ENCODE data around the gene MPV17. TPM values are rescaled to one million over a fixed set of nuclear protein-coding genes. Genes with fewer than 3 reads are reported as not detected.
"Not testable (repeated sequence)": the region's sequence is repeated elsewhere in the genome, so short reads cannot be mapped to it uniquely, and the experiment has no call there.

MPV17 gene
- total RNA-seq, 1 donor from 2014 or later: 69.3 TPM

- intact Hi-C loops (cut with DNase I): loop anchor here (5.0 kb wide), 2 partner anchors 52 to 207 kb away; no protein-coding TSS in a partner anchor
Measured at GRCh38 chr2:27304488-27305240, 18.2 kb downstream of the MPV17 start.

GRCh38 chr2:27303093-27304025, 19.5 kb downstream of the MPV17 start:
- intact Hi-C loops (cut with DNase I): loop anchor here (5.0 kb wide), 2 partner anchors 51 to 206 kb away; no protein-coding TSS in a partner anchor
- DNase-seq (ENCODE audit: low spot score): no peak

More at GRCh38 chr2:27304488-27305240, 18.2 kb downstream of the MPV17 start:
- DNase-seq (ENCODE audit: low spot score): peak; percentile 67

- intact Hi-C loops (cut with DNase I): loop anchor here (5.0 kb wide), 2 partner anchors 48 to 203 kb away; no protein-coding TSS in a partner anchor
Measured at GRCh38 chr2:27300606-27301005, 22.3 kb downstream of the MPV17 start.

GRCh38 chr2:27298391-27299080, 24.4 kb downstream of the MPV17 start:
- no peak for DNase-seq (ENCODE audit: low spot score)
- intact Hi-C loops (cut with DNase I): no loop called here

More at GRCh38 chr2:27300606-27301005, 22.3 kb downstream of the MPV17 start:
- not testable (repeated sequence) for DNase-seq (ENCODE audit: low spot score)

- intact Hi-C loops (cut with DNase I): no loop called here
- DNase-seq (ENCODE audit: low spot score): no peak
Measured at GRCh38 chr2:27297195-27297594, 25.7 kb downstream of the MPV17 start.

- no peak for DNase-seq (ENCODE audit: low spot score)
- intact Hi-C loops (cut with DNase I): no loop called here
Measured at GRCh38 chr2:27296481-27296880, 26.4 kb downstream of the MPV17 start.

GRCh38 chr2:27294928-27295327, 28.0 kb downstream of the MPV17 start:
- DNase-seq (ENCODE audit: low spot score): no peak
- intact Hi-C loops (cut with DNase I): no loop called here

- intact Hi-C loops (cut with DNase I): no loop called here
- no peak for DNase-seq (ENCODE audit: low spot score)
Measured at GRCh38 chr2:27291865-27292264, 31.0 kb downstream of the MPV17 start.

GRCh38 chr2:27290549-27290948, 32.3 kb downstream of the MPV17 start:
- intact Hi-C loops (cut with DNase I): no loop called here
- DNase-seq (ENCODE audit: low spot score): no peak

GRCh38 chr2:27288610-27289009, 34.3 kb downstream of the MPV17 start:
- no peak for DNase-seq (ENCODE audit: low spot score)
- intact Hi-C loops (cut with DNase I): no loop called here

GRCh38 chr2:27285481-27285880, 37.4 kb downstream of the MPV17 start:
- intact Hi-C loops (cut with DNase I): no loop called here
- no peak for DNase-seq (ENCODE audit: low spot score)

GRCh38 chr2:27284996-27285395, 37.9 kb downstream of the MPV17 start:
- intact Hi-C loops (cut with DNase I): loop anchor here (5.0 kb wide), 1 partner anchor 188 kb away; no protein-coding TSS in a partner anchor
- DNase-seq (ENCODE audit: low spot score): no peak

- DNase-seq (ENCODE audit: low spot score): no peak
Measured at GRCh38 chr2:27282892-27283291, 40.0 kb downstream of the MPV17 start.

GRCh38 chr2:27281855-27282559, 40.9 kb downstream of the MPV17 start, which contains the start of gene TRIM54:
Gene TRIM54, plus strand, starts transcription at chr2:27282429. Its CDS starts 303 bp downstream, at chr2:27282732.
- intact Hi-C loops (cut with DNase I): loop anchor here (2.0 to 5.0 kb wide), 2 partner anchors 31 to 185 kb away; no protein-coding TSS in a partner anchor

More at GRCh38 chr2:27282892-27283291, 40.0 kb downstream of the MPV17 start:
- intact Hi-C loops (cut with DNase I): loop anchor here (5.0 kb wide), 1 partner anchor 186 kb away; no protein-coding TSS in a partner anchor

GRCh38 chr2:27281442-27281841, 41.5 kb downstream of the MPV17 start:
- DNase-seq (ENCODE audit: low spot score): no peak
- intact Hi-C loops (cut with DNase I): loop anchor here (2.0 to 5.0 kb wide), 2 partner anchors 31 to 184 kb away; no protein-coding TSS in a partner anchor

More at GRCh38 chr2:27281855-27282559, 40.9 kb downstream of the MPV17 start, which contains the start of gene TRIM54:
- no peak for DNase-seq (ENCODE audit: low spot score)

GRCh38 chr2:27280826-27281225, 42.1 kb downstream of the MPV17 start:
- intact Hi-C loops (cut with DNase I): loop anchor here (2.0 to 5.0 kb wide), 2 partner anchors 30 to 184 kb away; no protein-coding TSS in a partner anchor
- no peak for DNase-seq (ENCODE audit: low spot score)

- no peak for DNase-seq (ENCODE audit: low spot score)
- intact Hi-C loops (cut with DNase I): loop anchor here (10.0 kb wide), 1 partner anchor 303 kb away; the partner anchor contains the start of gene MAPRE3
Measured at GRCh38 chr2:27278010-27278409, 44.9 kb downstream of the MPV17 start.
